AG10803 (cell line): ENCODE measurements around the gene ATG2A.
"Not testable (repeated sequence)": the region's sequence is repeated elsewhere in the genome, so short reads cannot be mapped to it uniquely, and the experiment has no call there.

Experiments used
- DNase-seq: peaks from one replicate; pipeline ENCODE4 v3.0.0; 2010; ENCODE audit warnings: low read depth
- H3K4me3 ChIP-seq: 2 replicates; pipeline ENCODE4 v1.5.1; 2011; ENCODE audit warnings: mild to moderate bottlenecking, low read length, control low read depth
- TF ChIP-seq, protein P1 (sequence below): conservative IDR thresholded peaks from 2 replicates; pipeline ENCODE4 v1.5.1; 2011; ENCODE audit warnings: mild to moderate bottlenecking, low read length, control low read depth, inconsistent platforms

ATG2A gene

GRCh38 chr11:64846998-64847666 lies 69.9 kb downstream of the ATG2A start:
- DNase-seq = peak; percentile 82
- TF ChIP-seq, protein P1, sequence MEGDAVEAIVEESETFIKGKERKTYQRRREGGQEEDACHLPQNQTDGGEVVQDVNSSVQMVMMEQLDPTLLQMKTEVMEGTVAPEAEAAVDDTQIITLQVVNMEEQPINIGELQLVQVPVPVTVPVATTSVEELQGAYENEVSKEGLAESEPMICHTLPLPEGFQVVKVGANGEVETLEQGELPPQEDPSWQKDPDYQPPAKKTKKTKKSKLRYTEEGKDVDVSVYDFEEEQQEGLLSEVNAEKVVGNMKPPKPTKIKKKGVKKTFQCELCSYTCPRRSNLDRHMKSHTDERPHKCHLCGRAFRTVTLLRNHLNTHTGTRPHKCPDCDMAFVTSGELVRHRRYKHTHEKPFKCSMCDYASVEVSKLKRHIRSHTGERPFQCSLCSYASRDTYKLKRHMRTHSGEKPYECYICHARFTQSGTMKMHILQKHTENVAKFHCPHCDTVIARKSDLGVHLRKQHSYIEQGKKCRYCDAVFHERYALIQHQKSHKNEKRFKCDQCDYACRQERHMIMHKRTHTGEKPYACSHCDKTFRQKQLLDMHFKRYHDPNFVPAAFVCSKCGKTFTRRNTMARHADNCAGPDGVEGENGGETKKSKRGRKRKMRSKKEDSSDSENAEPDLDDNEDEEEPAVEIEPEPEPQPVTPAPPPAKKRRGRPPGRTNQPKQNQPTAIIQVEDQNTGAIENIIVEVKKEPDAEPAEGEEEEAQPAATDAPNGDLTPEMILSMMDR = peak; percentile 87
- H3K4me3 ChIP-seq = no peak overlapping the region

- H3K4me3 ChIP-seq, DNase-seq: not testable (repeated sequence)
These were observed 71.3 kb downstream of the ATG2A start for GRCh38 chr11:64845776-64846129.

DNA sequence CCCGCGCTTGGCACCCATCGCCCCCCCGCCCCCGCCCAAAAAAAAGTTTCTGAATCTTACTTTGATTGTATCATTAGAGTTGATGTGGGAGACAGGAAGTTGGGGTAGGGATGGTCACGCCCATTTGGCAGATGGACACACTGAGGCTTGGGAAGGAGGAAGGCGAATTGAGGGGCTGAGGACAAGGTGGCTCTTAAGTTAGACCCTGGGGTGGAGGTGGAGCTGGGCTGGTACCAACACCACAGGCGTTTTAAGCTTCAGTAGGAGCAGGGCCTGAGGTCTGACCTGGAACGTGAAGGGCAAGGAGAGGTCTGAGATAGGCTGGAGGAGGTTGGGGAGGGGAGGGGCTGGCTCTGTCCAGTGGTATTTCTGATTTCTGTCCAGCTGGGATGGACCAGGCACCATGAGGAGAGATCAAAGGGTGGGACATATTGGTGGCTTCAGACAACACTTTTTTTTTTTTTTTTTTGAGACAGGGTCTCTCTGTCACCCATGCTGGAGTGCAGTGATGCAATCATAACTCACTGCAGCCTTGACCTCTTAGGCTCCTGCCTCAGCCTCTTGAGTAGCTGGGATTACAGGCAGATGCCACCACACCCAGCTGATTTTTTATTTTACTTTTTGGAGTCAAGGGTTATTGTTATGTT lies 71.8 kb downstream of the ATG2A start:
- no peak overlapping the region for H3K4me3 ChIP-seq
- DNase-seq = no peak

More for the DNA sequence above, 71.8 kb downstream of the ATG2A start:
- TF ChIP-seq, protein P1 = no peak
